Skeletal muscle satellite cell (primary cell): ENCODE data around the gene NR1H3.
"Not testable (repeated sequence)": the region's sequence is repeated elsewhere in the genome, so short reads cannot be mapped to it uniquely, and the experiment has no call there.

Source experiments
- H3K27me3 ChIP-seq: 2 replicates; pipeline ENCODE4 v1.7.0; 2013; ENCODE audit warnings: low read length; ENCODE audit not compliant: control insufficient read depth, insufficient read depth
- H3K36me3 ChIP-seq: 2 replicates; pipeline ENCODE4 v1.7.0; 2013; ENCODE audit warnings: mild to moderate bottlenecking, control low read depth, low read length; ENCODE audit not compliant: insufficient read depth
- H3K4me1 ChIP-seq: 2 replicates; pipeline ENCODE4 v1.7.0; 2013; ENCODE audit warnings: low read length; ENCODE audit not compliant: control insufficient read depth, insufficient read depth
- H3K4me2 ChIP-seq: 2 replicates; pipeline ENCODE4 v1.7.0; 2013; ENCODE audit warnings: mild to moderate bottlenecking, low read length
- H3K4me3 ChIP-seq: 2 replicates; pipeline ENCODE4 v1.7.0; 2013; ENCODE audit warnings: low read length
- H3K9ac ChIP-seq: 2 replicates; pipeline ENCODE4 v1.7.0; 2013; ENCODE audit warnings: mild to moderate bottlenecking, low read depth, low read length, moderate library complexity
- H3K9me3 ChIP-seq: replicated peaks from 2 replicates; pipeline ENCODE4 v1.7.0; 2013; ENCODE audit warnings: mild to moderate bottlenecking, control low read depth, low read length

Gene NR1H3

DNA sequence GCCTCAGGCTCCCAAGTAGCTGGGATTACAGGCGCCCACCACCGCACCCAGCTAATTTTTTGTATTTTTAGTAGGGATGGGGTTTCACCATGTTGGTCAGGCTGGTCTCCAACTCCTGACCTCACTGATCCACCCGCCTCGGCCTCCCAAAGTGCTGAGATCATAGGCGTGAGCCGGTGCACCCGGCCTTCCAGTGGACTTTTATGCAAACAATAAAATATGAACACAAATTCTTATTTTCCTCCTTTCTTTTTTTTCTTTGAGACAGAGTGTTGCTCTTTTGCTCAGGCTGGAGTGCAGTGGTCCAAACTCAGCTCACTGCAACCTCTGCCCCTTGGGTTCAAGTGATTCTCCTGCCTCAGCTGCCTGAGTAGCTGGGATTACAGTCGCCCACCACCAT, 58.7 kb downstream of the NR1H3 start:
- not testable (repeated sequence) for H3K9me3 ChIP-seq, H3K4me2 ChIP-seq, H3K4me1 ChIP-seq, H3K27me3 ChIP-seq, H3K4me3 ChIP-seq, H3K9ac ChIP-seq
- H3K36me3 ChIP-seq: peaks cover 44% of the 10 kb centered on the region

DNA sequence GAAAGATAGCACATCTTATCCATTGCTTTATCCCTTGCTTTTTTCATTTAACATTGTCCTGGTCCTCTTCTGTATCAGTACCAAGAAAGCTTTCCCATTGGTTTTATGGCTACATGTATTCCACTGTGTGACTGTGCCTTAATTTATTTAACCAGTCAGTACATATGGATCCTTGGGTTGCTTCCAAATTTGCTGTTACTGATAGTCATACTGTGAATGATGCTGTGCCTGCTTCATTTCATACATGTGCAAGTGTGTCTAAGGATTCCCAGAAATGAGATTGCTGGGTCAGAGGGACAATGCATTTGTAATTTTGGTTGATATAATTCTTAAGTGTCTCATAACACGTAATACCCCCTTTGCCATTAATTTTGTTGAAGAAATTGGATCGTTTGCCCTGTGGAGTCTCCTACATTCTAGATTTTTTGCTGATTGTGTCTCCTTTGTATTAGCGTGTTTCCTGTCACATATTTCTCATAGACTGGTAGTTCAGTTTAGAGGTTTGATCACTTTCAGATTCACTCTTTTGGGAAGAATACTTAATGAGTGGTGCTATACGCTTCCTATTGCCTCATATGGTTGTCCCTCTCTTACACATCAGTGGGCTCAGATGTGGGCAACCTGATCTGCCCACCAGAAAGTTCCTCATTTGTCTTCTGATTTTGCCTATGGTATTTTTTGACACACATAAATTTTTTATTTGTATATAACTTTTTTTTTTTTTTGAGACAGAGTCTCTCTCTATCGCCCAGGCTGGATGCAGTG, 59.5 kb downstream of the NR1H3 start:
- Histone ChIP-seq H3K4me1 (no peaks in the 10 kb centered on the region), H3K4me2 (no peak overlapping the region), H3K9ac (no peak overlapping the region), H3K4me3 (no peak overlapping the region), H3K27me3 (no peaks in the 10 kb centered on the region), H3K9me3 (no peaks in the 10 kb centered on the region), H3K36me3 (peaks cover 45% of the 10 kb centered on the region)

DNA sequence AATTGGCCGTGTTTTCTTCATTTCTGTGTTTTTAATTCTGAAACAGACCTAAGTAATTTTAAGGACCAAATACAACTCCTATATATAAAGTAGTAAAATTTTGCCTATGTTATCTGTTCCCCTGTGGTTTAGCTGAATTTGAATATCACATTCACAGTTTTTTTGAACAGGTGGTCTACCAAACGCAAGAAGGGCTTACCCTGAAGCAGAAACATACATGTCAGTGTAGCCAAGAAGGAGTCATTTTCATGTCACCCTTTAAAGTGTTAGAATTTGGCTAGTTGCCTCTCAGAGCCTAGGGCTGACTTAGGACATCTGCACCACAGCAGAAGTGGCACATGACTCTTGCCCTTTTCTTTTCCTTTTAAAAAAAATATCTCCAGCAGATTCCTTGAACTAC, 60.4 kb downstream of the NR1H3 start:
- H3K9me3 ChIP-seq: no peaks in the 10 kb centered on the region
- H3K4me1 ChIP-seq: no peaks in the 10 kb centered on the region
- H3K4me3 ChIP-seq: no peak overlapping the region
- peaks cover 42% of the 10 kb centered on the region for H3K36me3 ChIP-seq
- H3K4me2 ChIP-seq: no peak overlapping the region
- no peaks in the 10 kb centered on the region for H3K27me3 ChIP-seq
- H3K9ac ChIP-seq: no peak overlapping the region
